CD14-positive monocyte (primary cell): ENCODE data around the gene SGCG. TPM values are rescaled to one million over a fixed set of nuclear protein-coding genes. Genes with fewer than 3 reads are reported as not detected.
A peak's percentile ranks its signal among the peaks of the same experiment; 100 is the strongest.

Experiments
- DNase-seq, 3 donors: peaks; one replicate each; pipeline ENCODE4 v3.0.0-alpha.2; 2011 to 2022
- H2AFZ ChIP-seq: 2 replicates; pipeline ENCODE4 v1.6.0; 2012; ENCODE audit warnings: mild to moderate bottlenecking, low read depth, low read length, inconsistent platforms; ENCODE audit not compliant: insufficient read depth, poor library complexity, severe bottlenecking
- H3K27ac ChIP-seq, 2 donors: 1 replicate in 1 of 2; 2 replicates in 1 of 2; pipeline ENCODE4 v1.5.1; 2012 to 2013; ENCODE audit warnings: low read length in 2 of 2, control low read depth in 1 of 2, inconsistent platforms in 1 of 2, low read depth in 1 of 2, mild to moderate bottlenecking in 1 of 2
- H3K27me3 ChIP-seq, 2 donors: one replicate each; pipeline versions ENCODE4 v1.6.0 to v1.6.1; 2011 to 2013; ENCODE audit warnings: low read length in 2 of 2; ENCODE audit not compliant: control insufficient read depth in 2 of 2, insufficient read depth in 2 of 2
- H3K36me3 ChIP-seq, 2 donors: replicated peaks in 1 of 2; 1 replicate in 1 of 2; 2 replicates in 1 of 2; pipeline versions ENCODE4 v1.5.1 to v1.6.1; 2012 to 2013; ENCODE audit warnings: low read length in 2 of 2, control low read depth in 1 of 2, inconsistent platforms in 1 of 2, mild to moderate bottlenecking in 1 of 2; ENCODE audit not compliant: insufficient read depth in 2 of 2, control insufficient read depth in 1 of 2
- H3K4me1 ChIP-seq, 2 donors: 1 replicate in 1 of 2; 2 replicates in 1 of 2; pipeline versions ENCODE4 v1.5.1 to v1.6.1; 2012 to 2013; ENCODE audit warnings: low read length in 2 of 2, control low read depth in 1 of 2, inconsistent platforms in 1 of 2, mild to moderate bottlenecking in 1 of 2, moderate library complexity in 1 of 2; ENCODE audit not compliant: insufficient read depth in 2 of 2, control insufficient read depth in 1 of 2
- H3K4me2 ChIP-seq: replicated peaks from 2 replicates; pipeline ENCODE3; 2012; ENCODE audit warnings: low read length, moderate library complexity, mild to moderate bottlenecking; ENCODE audit not compliant: poor library complexity, severe bottlenecking; ENCODE audit errors: extremely low read depth
- H3K4me3 ChIP-seq, 3 experiments: fragments of 200-600 bp in 1 of 3; sonication (generic) in 1 of 3; replicated peaks in 1 of 3; 1 replicate in 2 of 3; 2 replicates in 1 of 3; pipeline ENCODE4 v1.5.1; 2011 to 2013; ENCODE audit warnings: low read length in 3 of 3, mild to moderate bottlenecking in 3 of 3, control low read depth in 2 of 3, low read depth in 2 of 3, inconsistent platforms in 1 of 3, moderate library complexity in 1 of 3
- H3K79me2 ChIP-seq: 2 replicates; pipeline ENCODE4 v1.6.0; 2012; ENCODE audit warnings: mild to moderate bottlenecking, control low read depth, inconsistent platforms, low read length, moderate library complexity; ENCODE audit not compliant: insufficient read depth
- H3K9ac ChIP-seq: 2 replicates; pipeline ENCODE4 v1.6.0; 2017; ENCODE audit warnings: low read length, mild to moderate bottlenecking; ENCODE audit not compliant: insufficient read depth, poor library complexity, severe bottlenecking
- H3K9me3 ChIP-seq, 2 donors: replicated peaks in 1 of 2; 1 replicate in 1 of 2; 2 replicates in 1 of 2; pipeline versions ENCODE4 v1.5.1 to v1.6.1; 2012 to 2013; ENCODE audit warnings: low read length in 2 of 2, control low read depth in 1 of 2; ENCODE audit not compliant: control insufficient read depth in 1 of 2, insufficient read depth in 1 of 2
- H4K20me1 ChIP-seq: 2 replicates; pipeline ENCODE4 v1.6.0; 2012; ENCODE audit warnings: mild to moderate bottlenecking, low read length, control low read depth, moderate library complexity; ENCODE audit not compliant: insufficient read depth
- H3K27ac Mint-ChIP-seq, 7 donors: one replicate each; pipeline ENCODE4 v1.8.0; 2020; ENCODE audit warnings: mild to moderate bottlenecking in 7 of 7, mixed read lengths in 7 of 7, moderate library complexity in 6 of 7, inconsistent platforms in 2 of 7
- H3K27me3 Mint-ChIP-seq, 3 donors: one replicate each; pipeline ENCODE4 v1.8.0; 2021 to 2022; ENCODE audit warnings: low read depth in 3 of 3, mild to moderate bottlenecking in 3 of 3, mixed read lengths in 3 of 3, moderate library complexity in 3 of 3, inconsistent platforms in 1 of 3
- H3K36me3 Mint-ChIP-seq, 2 donors: one replicate each; pipeline ENCODE4 v1.8.0; 2020; ENCODE audit warnings: mixed read lengths in 2 of 2, inconsistent platforms in 1 of 2, mild to moderate bottlenecking in 1 of 2
- H3K4me1 Mint-ChIP-seq: one replicate; pipeline ENCODE4 v1.8.0; 2020; ENCODE audit warnings: mild to moderate bottlenecking, mixed read lengths
- H3K4me3 Mint-ChIP-seq, 2 donors: one replicate each; pipeline ENCODE4 v1.8.0; 2020; ENCODE audit warnings: mild to moderate bottlenecking in 2 of 2, mixed read lengths in 2 of 2, moderate library complexity in 1 of 2
- H3K9me3 Mint-ChIP-seq, 7 donors: one replicate each; pipeline ENCODE4 v1.8.0; 2020 to 2022; ENCODE audit warnings: mixed read lengths in 7 of 7, mild to moderate bottlenecking in 6 of 7, moderate library complexity in 6 of 7, inconsistent platforms in 2 of 7
- WGBS: methylation state at CpG from one replicate; pipeline ENCODE4 v1.1.5; 2013; ENCODE audit warnings: missing lambda C conversion rate; ENCODE audit not compliant: insufficient coverage; 5-methylcytosine and 5-hydroxymethylcytosine counted together
- intact Hi-C, 2 donors: fragments of 100-400 bp; cut with micrococcal nuclease; formaldehyde crosslinking; loops; one replicate each; pipeline versions ENCODE4 v1.15.0 to v1.15.1; 2023
- polyA plus RNA-seq, 3 donors: library from polyadenylated mRNA; depleted of rRNA in 1 of 3; unstranded in 2 of 3; stranded (reverse) in 1 of 3; fragments of 300-500 nt in 2 of 3; fragments of >200 nt in 1 of 3; fragmentation: Illumina TruSeq in 2 of 3; gene quantifications; 1 replicate in 2 of 3; 2 replicates in 1 of 3; pipeline ENCODE4 v1.2.3, GENCODE V29; 2012 to 2021
- TF ChIP-seq, protein P1 (sequence below): fragments of 200-600 bp; IDR thresholded peaks from one replicate; pipeline ENCODE4 v1.8.0; 2022; ENCODE audit warnings: antibody characterized with exemption, mild to moderate bottlenecking

The SGCG gene
- polyA plus RNA-seq, 3 donors = not detected

DNA sequence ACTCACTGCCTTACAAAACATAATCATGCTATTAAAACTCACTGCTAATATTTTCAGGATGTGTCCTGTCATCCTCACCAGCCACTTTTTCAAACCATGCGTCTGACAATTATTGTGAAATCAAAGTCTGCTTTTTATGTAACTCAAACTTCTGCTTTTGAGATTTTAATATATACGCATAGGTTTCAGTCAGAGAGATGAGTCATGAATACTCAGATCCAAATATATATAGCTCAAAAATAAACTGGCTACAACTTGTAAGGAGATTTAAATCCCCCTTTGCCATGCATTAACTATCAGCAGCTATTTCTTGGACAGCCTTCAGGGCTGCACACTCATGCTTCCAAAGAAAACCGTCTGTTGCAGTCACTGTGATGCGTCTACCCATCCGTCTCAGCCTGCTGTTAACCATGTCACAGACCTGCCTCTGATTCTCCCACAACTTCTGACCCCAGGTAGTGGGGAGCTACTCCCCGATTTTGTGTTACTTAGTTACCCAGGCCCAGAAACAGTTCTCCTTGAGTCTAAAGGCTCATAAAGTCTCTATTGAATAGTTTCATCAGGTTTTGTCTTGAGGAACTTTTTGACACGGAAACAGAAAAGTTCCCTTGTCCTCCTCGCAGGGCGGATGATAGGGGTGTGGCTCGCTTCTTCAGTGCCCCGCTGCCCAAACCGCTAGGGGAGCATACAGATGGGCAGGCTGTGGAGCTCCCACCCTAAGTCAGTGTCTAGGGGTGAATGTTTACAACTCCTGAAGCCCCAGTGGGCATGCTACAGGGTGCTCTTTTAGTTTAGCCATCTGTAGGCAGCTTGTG is 33.8 kb upstream of the SGCG start:
- H3K4me1 Mint-ChIP-seq = peaks cover 28% of the 10 kb centered on the region
- peak overlapping the region; percentile 93 to 97 (median 95) for H3K27ac Mint-ChIP-seq
- H3K4me1 ChIP-seq = peaks cover 27 to 38% of the 10 kb centered on the region in 2 donors
- no peaks in the 10 kb centered on the region for H3K36me3 ChIP-seq
- no peaks in the 10 kb centered on the region for H3K36me3 Mint-ChIP-seq
- H3K27me3 Mint-ChIP-seq = peaks cover 0 to 2% (median 0%) of the 10 kb centered on the region in 3 donors
- intact Hi-C loops = loop anchor here in 1 of 2 donors (10.0 kb wide), 1 partner anchor 1032 kb away; no protein-coding TSS in a partner anchor
- TF ChIP-seq, protein P1, sequence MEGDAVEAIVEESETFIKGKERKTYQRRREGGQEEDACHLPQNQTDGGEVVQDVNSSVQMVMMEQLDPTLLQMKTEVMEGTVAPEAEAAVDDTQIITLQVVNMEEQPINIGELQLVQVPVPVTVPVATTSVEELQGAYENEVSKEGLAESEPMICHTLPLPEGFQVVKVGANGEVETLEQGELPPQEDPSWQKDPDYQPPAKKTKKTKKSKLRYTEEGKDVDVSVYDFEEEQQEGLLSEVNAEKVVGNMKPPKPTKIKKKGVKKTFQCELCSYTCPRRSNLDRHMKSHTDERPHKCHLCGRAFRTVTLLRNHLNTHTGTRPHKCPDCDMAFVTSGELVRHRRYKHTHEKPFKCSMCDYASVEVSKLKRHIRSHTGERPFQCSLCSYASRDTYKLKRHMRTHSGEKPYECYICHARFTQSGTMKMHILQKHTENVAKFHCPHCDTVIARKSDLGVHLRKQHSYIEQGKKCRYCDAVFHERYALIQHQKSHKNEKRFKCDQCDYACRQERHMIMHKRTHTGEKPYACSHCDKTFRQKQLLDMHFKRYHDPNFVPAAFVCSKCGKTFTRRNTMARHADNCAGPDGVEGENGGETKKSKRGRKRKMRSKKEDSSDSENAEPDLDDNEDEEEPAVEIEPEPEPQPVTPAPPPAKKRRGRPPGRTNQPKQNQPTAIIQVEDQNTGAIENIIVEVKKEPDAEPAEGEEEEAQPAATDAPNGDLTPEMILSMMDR = no peak
- peak overlapping the region; percentile 73 for H3K4me2 ChIP-seq
- H2AFZ ChIP-seq = peak overlapping the region; percentile 72
- H3K9me3 Mint-ChIP-seq = peaks cover 4 to 13% (median 6%) of the 10 kb centered on the region in 7 donors
- peak; percentile 80 to 88 (median 86) for DNase-seq
- H3K4me3 ChIP-seq = peak overlapping the region in 2 of 3 experiments; percentile 38 to 66
- H3K27ac ChIP-seq = peak overlapping the region; percentile 67 to 88
- 17% methylated on average over 10 of the region's 12 CpGs for WGBS
- no peaks in the 10 kb centered on the region for H3K27me3 ChIP-seq
- no peaks in the 10 kb centered on the region for H3K79me2 ChIP-seq
- peak overlapping the region; percentile 70 to 82 for H3K4me3 Mint-ChIP-seq
- no peaks in the 10 kb centered on the region for H4K20me1 ChIP-seq
- H3K9ac ChIP-seq = peak overlapping the region; percentile 39
- H3K9me3 ChIP-seq = peaks cover 0 to 7% of the 10 kb centered on the region in 2 donors

DNA sequence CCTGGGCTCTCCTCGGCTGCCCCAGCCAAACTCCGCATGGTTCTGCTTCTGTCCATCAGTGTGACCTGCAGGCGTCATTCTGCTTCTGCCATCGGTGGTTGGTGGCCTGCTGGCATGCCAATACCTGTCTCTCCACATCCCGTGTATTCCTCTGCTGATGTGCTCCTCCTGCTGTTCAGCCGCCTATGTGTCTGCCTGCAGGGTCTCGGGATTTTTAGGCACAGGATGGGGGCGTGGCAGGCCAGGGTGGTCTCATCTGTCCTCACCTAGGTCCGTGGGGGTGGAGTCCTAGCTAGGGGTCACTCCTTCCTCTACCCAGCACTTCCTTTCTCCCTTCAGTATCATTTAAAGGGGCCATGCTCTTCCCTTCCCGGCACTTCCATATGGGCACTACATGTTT is 33.0 kb upstream of the SGCG start:
- H4K20me1 ChIP-seq = no peaks in the 10 kb centered on the region
- H3K4me1 ChIP-seq = peaks cover 27 to 38% of the 10 kb centered on the region in 2 donors
- peak overlapping the region; percentile 67 to 88 for H3K27ac ChIP-seq
- Mint-ChIP-seq H3K4me3 (peak overlapping the region in 1 of 2 donors; percentile 16), H3K4me1 (peaks cover 28% of the 10 kb centered on the region), H3K27ac (peak overlapping the region in 6 of 7 donors; percentile 73 to 97 (median 96)), H3K36me3 (no peaks in the 10 kb centered on the region), H3K27me3 (peaks cover 0 to 2% (median 0%) of the 10 kb centered on the region in 3 donors), H3K9me3 (peaks cover under 1 to 10% (median 3%) of the 10 kb centered on the region in 7 donors)
- WGBS = 90% methylated on average over 7 of the region's 10 CpGs
- intact Hi-C loops = loop anchor here in 1 of 2 donors (10.0 kb wide), 1 partner anchor 1033 kb away; no protein-coding TSS in a partner anchor
- peak overlapping the region; percentile 73 for H3K4me2 ChIP-seq
- no peak for DNase-seq
- H3K9ac ChIP-seq = no peak overlapping the region
- no peaks in the 10 kb centered on the region for H3K27me3 ChIP-seq
- peak overlapping the region; percentile 72 for H2AFZ ChIP-seq
- H3K36me3 ChIP-seq = no peaks in the 10 kb centered on the region
- peaks cover 0 to 1% of the 10 kb centered on the region in 2 donors for H3K9me3 ChIP-seq
- no peaks in the 10 kb centered on the region for H3K79me2 ChIP-seq
- TF ChIP-seq, protein P1 = no peak
- H3K4me3 ChIP-seq = peak overlapping the region in 1 of 3 experiments; percentile 66
